NCI-H146 (cell line): ENCODE measurements around the gene TMPRSS2.

ENCODE experiments used
- DNase-seq: peaks from one replicate; lab custom pipeline; 2025; lab: John Stamatoyannopoulos, UW

TMPRSS2 gene

GRCh38 chr21:41509733-41510132 is 1.8 kb upstream of the TMPRSS2 start:
- DNase-seq = no peak

GRCh38 chr21:41509145-41509496 is 1.2 kb upstream of the TMPRSS2 start:
- DNase-seq = no peak

- no peak for DNase-seq
These were observed 622 bp upstream of the TMPRSS2 start for GRCh38 chr21:41508415-41509144.

- no peak for DNase-seq
These were observed 1.1 kb downstream of the TMPRSS2 start for GRCh38 chr21:41506611-41507520.

GRCh38 chr21:41506005-41506594 is 1.9 kb downstream of the TMPRSS2 start:
- DNase-seq = no peak

- DNase-seq = no peak
These were observed 3.9 kb downstream of the TMPRSS2 start for GRCh38 chr21:41504030-41504429.

GRCh38 chr21:41503331-41503730 is 4.6 kb downstream of the TMPRSS2 start:
- no peak for DNase-seq

- DNase-seq = no peak
These were observed 6.0 kb downstream of the TMPRSS2 start for GRCh38 chr21:41501919-41502318.

- DNase-seq = peak; percentile 17
These were observed 7.0 kb downstream of the TMPRSS2 start for GRCh38 chr21:41500931-41501381.

GRCh38 chr21:41500363-41500762 is 7.6 kb downstream of the TMPRSS2 start:
- no peak for DNase-seq

GRCh38 chr21:41499920-41500319 is 8.0 kb downstream of the TMPRSS2 start:
- no peak for DNase-seq

GRCh38 chr21:41497788-41498187 is 10.2 kb downstream of the TMPRSS2 start:
- no peak for DNase-seq

GRCh38 chr21:41497008-41497407 is 10.9 kb downstream of the TMPRSS2 start:
- no peak for DNase-seq

GRCh38 chr21:41494242-41494641 is 13.7 kb downstream of the TMPRSS2 start:
- no peak for DNase-seq

GRCh38 chr21:41491412-41491811 is 16.5 kb downstream of the TMPRSS2 start:
- no peak for DNase-seq

GRCh38 chr21:41490330-41490729 is 17.6 kb downstream of the TMPRSS2 start:
- no peak for DNase-seq

GRCh38 chr21:41489329-41489728 is 18.6 kb downstream of the TMPRSS2 start:
- no peak for DNase-seq

- no peak for DNase-seq
These were observed 19.9 kb downstream of the TMPRSS2 start for GRCh38 chr21:41488080-41488479.

GRCh38 chr21:41487082-41487481 is 20.9 kb downstream of the TMPRSS2 start:
- no peak for DNase-seq

GRCh38 chr21:41483973-41484372 is 24.0 kb downstream of the TMPRSS2 start:
- DNase-seq = no peak

GRCh38 chr21:41483415-41483814 is 24.5 kb downstream of the TMPRSS2 start:
- no peak for DNase-seq

- DNase-seq = no peak
These were observed 25.0 kb downstream of the TMPRSS2 start for GRCh38 chr21:41482980-41483379.

GRCh38 chr21:41482301-41482700 is 25.7 kb downstream of the TMPRSS2 start:
- no peak for DNase-seq
